GM18499 (cell line): ENCODE measurements around the gene PHRF1.

Experiments used
- ATAC-seq: cut with Tn5 transposase; IDR thresholded peaks from one replicate; pipeline ENCODE4 v1.9.1; 2021; ENCODE audit warnings: moderate number of reproducible peaks; ENCODE audit not compliant: insufficient read depth, unreplicated experiment

Gene PHRF1

DNA sequence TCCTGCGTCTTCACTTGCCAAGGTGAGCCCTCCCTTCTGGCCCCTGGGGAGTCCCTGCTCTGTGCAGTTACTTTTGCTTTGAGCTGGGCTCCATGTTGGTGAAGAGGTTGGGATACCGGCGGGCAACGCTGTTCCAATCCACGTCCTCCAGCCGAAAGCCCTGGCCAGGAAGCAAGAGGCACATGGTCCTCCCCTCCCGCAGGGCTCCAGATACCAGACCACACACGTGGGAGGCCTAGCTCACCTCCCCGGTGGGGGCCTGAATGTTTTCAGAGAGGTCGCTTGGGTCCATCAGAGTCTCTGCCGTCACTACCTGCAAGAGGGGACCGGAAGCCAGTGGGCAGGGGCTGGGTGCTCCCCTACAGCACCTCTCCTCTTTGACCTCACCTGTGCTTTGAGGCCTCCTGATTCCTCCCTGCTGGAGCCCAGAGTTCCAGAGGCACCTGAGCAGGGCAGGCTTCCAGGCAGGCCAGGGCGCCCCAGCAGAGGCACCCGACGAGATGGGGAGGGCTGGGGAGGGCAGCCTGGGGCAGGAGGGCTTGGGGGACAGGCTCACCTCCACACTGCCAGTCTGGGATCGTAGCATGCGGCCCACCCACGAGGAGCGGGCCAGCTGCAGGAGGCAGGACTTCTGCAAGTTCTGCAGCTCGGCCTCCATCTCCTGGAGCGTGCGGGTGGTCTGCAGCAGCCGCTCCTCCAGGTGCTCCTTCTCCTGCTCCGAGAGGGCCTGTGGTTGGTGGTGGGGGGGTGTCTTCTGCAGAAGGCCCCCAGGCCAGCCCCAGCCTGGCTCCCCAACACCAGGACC lies 18.7 kb upstream of the PHRF1 start:
- ATAC-seq, result no peak

GRCh38 chr11:558503-558902 lies 17.8 kb upstream of the PHRF1 start:
- ATAC-seq, result no peak

GRCh38 chr11:559020-559620 lies 17.1 kb upstream of the PHRF1 start:
- ATAC-seq, result no peak

DNA sequence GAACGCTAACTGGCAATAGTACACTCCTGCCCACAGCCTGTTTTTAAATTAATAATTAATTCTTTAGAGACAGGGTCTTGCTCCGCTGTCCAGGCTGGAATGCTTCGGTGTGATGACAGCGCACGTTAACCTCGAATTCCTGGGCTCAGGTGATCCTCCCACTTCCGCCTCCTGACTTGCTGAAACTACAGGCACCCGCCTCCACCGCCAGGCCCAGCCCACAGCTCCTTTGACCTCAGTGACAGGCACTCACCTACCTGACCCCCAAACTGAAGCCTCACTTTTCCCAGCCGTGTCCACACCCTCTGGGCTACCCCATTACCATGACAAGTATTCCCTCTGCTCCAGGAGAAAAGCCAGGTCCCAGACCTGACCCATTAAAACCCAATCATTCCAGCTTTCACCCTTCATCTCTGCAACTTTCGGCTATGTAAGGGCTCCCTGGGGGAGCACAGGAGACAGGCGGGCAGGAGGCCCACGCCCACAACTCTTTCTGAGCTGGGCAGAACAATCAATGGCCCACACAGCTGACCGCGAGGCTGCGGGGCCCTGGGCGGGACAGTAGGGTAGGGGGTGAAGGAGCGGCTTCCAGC lies 16.5 kb upstream of the PHRF1 start:
- ATAC-seq, result no peak

DNA sequence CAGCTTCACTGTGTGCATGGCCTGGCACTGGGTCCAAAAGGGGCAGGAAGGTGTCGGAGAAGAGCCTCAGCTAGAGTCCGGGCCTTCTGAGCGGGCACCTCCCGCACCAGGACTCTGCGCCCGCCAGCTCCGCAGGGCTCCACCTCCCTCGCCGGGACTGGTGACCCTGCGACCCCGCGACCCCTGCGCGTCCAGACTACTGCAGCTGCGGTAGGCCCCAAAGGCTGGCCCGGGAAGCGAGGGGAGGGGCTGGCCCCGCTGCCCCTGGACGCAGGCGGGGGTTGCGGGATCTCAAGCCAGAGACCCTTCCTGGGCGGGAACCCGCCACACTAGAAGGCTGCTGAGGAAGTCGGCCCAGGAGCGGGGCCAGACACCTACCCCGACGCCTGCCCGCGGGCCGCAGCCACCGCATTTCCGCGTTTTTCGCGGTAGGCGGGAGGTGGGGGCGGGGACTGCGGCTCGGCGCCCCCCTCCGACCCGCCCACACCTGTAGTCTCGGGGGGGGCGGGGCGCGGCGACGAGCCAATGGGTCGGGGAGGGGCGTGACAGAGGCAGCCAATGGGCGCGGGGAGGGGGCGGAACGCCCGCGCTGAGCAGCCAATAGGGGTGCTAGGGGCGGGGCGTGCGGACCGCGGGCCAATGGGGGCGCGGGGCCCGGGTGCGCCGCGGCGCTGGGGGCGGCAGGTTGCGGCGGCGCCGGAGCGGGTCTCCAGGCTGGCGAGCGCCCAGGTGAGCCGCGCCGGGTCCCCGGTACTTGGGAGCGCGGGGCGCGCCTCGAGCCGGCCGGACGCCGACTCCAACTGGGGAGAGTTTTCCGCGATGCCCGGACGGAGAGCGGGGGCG lies 15.7 kb upstream of the PHRF1 start, which contains the start of the genes LMNTD2 and RASSF7:
LMNTD2 (minus strand) TSS at position 434 of the 843 bp plus-strand sequence; CDS start at position 412, 22 bp downstream.
RASSF7 (plus strand) TSS at position 666 of the 843 bp plus-strand sequence. CDS start 799 bp downstream, outside the sequence.
- ATAC-seq, result no peak

DNA sequence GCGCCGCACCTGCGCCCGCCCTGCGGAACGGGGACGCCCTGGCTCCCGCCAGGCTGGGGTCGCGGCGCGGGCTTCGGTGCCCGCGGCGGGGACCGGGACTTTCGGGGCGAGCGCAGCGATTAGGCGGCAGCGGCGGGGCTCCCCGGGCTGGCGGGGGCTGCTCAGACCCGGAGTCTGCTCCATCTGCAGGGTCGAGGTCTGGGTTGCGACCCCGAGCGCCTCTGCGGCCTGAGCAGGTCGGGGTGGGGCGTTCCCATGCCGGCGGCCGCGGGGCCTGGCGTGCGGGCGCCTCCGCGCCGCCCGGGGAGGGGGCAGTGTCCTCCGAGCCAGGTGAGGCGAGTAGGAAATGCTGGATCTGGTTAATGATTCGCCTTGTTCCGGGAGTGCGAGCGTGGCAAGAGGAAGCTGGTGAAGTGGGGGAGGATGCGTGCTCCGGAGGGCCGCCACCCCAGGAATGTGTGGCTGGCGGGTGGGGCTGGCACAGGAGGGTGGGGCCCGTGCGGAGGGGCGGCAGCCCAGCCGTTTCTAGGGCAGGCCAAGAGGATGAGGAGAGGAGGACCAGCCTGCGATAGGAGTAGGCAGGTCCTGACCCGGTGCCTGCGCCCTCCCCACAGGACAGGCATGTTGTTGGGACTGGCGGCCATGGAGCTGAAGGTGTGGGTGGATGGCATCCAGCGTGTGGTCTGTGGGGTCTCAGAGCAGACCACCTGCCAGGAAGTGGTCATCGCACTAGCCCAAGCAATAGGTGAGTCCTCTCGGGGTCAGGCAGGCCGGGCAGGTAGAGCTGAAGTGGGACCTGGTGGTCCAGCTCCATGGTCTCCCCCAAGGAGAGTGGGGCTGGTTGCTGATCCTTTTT lies 14.9 kb upstream of the PHRF1 start:
- ATAC-seq, result no peak

GRCh38 chr11:562046-562645 lies 14.1 kb upstream of the PHRF1 start:
- no peak for ATAC-seq

- ATAC-seq, result no peak
These were observed 13.0 kb upstream of the PHRF1 start for GRCh38 chr11:563066-563811.

- no peak for ATAC-seq
These were observed 12.3 kb upstream of the PHRF1 start for GRCh38 chr11:563812-564578.

GRCh38 chr11:565921-566509 lies 10.3 kb upstream of the PHRF1 start:
- ATAC-seq, result no peak

GRCh38 chr11:567011-567628 lies 9.2 kb upstream of the PHRF1 start:
- ATAC-seq, result no peak

- no peak for ATAC-seq
These were observed 8.5 kb upstream of the PHRF1 start for GRCh38 chr11:567629-568292.

DNA sequence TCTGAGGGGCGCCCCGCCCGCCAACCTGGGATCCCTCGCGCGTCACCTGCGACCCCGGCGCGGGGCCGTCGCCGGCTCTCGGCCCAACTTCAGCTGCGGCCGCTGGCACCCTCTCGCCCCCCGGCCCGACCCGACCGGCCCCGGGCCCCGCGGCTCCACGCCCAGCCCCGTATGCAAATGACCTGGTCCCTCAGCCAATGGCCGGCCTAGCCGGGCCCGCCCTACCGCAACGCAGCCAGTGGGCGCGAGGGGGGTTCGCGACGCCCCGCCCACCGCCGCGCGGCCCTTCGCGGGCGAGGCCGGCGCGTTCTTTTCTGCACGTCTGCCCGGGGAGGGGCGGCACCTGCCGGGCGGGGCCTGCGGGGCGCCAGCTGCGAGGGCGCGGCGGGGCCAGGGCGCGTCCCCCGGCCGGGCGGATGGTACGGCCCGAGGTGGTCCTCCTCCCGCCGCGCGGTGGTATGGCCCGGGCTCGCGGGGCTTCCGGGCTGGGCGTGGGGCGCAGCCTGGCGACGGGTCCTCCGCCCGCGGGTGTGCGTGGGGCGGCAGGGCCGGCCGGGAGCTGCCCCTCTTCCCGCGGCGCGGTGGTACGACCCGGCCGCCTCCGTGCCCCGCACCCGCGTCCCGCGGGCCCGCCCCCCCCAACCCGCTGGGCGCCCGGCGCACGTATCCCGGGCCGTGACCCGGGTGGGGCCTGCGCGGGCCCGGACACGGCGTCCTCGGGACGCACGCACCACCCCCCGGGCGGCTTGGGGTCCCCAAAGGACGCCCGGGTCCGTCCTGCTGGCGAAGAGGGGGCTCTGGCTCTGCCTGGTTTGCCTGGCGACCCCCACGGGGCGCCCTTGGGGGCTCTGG lies 7.7 kb upstream of the PHRF1 start:
- ATAC-seq, result peak; percentile 70

DNA sequence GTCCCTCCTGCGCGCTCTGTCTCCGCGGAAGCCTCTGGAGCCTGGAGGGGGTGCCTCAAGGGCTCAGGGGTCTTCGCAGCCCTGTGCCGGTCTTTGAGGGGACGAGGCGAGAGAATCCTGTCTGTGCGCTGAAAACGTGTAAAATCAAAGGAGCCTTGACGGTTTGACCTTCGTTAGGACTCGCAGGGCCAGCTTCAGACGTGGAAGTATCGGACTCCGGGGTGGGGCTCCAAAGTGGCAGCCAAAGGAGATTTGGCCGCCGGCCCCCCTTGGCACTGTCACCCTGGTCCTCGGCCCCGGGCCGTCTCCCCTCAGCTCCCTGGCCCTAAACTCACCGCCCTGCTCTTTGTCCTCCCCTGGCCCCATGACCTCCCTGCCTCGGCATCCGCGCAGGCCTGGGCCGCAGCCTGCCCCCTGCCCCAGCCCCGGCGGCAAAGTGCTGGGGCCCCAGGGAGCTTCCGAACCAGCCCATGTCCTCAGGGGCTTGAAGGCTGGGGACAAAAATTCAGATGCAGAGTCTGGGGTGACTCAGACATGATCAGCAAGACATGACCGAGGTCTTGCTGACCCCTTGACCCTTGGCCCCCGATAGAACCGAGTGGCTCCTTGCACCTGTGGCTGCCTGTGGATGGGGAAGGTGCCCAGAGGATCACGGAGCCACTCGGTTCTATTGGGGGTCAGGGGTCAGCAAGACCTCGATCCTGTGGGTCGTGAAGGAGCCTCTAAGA lies 6.9 kb upstream of the PHRF1 start:
- no peak for ATAC-seq

DNA sequence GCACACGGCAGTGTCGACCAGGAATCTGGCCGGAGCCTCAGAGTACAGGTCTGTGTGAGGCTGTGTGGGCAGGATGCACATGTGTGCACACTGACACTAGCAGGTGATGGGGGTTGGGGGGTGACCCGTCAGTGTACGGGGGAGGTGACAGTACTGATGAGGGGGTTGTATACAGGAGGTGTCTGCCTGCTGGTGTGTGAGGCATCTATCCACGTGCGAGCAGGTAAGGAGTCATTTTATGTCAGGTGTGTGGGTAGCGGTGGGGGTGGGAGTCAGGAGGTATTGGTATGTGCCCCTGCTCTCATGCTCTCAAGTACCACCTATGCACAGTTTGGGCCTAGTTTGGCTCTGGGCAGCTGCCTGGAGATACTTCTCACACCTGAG lies 4.5 kb upstream of the PHRF1 start:
- ATAC-seq, result no peak
